Measurements from ENCODE around the gene PRKX. TPM values are rescaled to one million over a fixed set of nuclear protein-coding genes. Genes with fewer than 3 reads are reported as not detected.
A peak's percentile ranks its signal among the peaks of the same experiment; 100 is the strongest.
"Not testable (repeated sequence)": the region's sequence is repeated elsewhere in the genome, so short reads cannot be mapped to it uniquely, and the experiment has no call there.

Gene PRKX
- total and polyA plus RNA-seq, 8 donors: 11.6 to 23.6 (median 13.6) TPM

DNA sequence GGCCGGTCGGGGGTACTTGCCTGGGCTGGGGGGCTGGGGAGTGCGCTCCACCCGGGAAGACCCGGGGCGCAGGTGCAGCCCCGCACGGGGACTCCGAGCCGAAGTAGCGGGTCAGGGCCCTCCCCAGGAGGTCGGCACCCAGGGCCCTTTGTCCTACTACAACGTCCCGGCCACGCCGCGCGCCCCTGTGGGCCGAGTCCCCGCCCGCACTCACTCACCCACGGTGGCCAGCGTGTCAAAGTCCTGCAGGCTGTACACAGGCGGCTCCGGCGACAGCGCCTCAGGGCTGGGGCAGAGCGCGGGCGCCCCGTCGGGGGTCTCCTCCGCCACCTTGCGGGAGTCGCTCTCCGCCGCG is 602 bp downstream of the PRKX start:
- Histone ChIP-seq H3K9me3 (no peaks in the 10 kb centered on the region), H3K4me1 (no peaks in the 10 kb centered on the region), H3K4me3 (peak overlapping the region; percentile 54 to 66), H3K27me3 (peaks cover 0 to 4% of the 10 kb centered on the region in 2 donors), H3K27ac (peak overlapping the region; percentile 65 to 73), H3K36me3 (no peaks in the 10 kb centered on the region)
- TF ChIP-seq, protein P1, sequence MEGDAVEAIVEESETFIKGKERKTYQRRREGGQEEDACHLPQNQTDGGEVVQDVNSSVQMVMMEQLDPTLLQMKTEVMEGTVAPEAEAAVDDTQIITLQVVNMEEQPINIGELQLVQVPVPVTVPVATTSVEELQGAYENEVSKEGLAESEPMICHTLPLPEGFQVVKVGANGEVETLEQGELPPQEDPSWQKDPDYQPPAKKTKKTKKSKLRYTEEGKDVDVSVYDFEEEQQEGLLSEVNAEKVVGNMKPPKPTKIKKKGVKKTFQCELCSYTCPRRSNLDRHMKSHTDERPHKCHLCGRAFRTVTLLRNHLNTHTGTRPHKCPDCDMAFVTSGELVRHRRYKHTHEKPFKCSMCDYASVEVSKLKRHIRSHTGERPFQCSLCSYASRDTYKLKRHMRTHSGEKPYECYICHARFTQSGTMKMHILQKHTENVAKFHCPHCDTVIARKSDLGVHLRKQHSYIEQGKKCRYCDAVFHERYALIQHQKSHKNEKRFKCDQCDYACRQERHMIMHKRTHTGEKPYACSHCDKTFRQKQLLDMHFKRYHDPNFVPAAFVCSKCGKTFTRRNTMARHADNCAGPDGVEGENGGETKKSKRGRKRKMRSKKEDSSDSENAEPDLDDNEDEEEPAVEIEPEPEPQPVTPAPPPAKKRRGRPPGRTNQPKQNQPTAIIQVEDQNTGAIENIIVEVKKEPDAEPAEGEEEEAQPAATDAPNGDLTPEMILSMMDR (IDR thresholded peaks at IDR 0.05): no peak
- intact Hi-C loops (cut with DNase I): no loop called here
- peak in 1 of 4 donors; percentile 45 for DNase-seq
- peak; percentile 30 for ATAC-seq

- no peaks in the 10 kb centered on the region for H3K4me1 ChIP-seq
- intact Hi-C loops (cut with DNase I): no loop called here
- H3K36me3 ChIP-seq: no peaks in the 10 kb centered on the region
- H3K27me3 ChIP-seq: peaks cover 0 to 4% of the 10 kb centered on the region in 2 donors
- TF ChIP-seq, protein P1 (IDR thresholded peaks at IDR 0.05): no peak
- DNase-seq (peak in 2 of 4 donors; percentile 21 to 37), ATAC-seq (peak; percentile 7)
- H3K4me3 ChIP-seq: peak overlapping the region; percentile 54 to 66
- H3K9me3 ChIP-seq: no peaks in the 10 kb centered on the region
- H3K27ac ChIP-seq: peak overlapping the region; percentile 65 to 73
Observed at GRCh38 chrX:3712051-3712869, 1.2 kb downstream of the PRKX start.

GRCh38 chrX:3711331-3711917 is 2.0 kb downstream of the PRKX start:
- Histone ChIP-seq H3K4me1 (no peaks in the 10 kb centered on the region), H3K9me3 (no peaks in the 10 kb centered on the region), H3K4me3 (peak overlapping the region; percentile 54 to 66), H3K27me3 (peaks cover 0 to 4% of the 10 kb centered on the region in 2 donors), H3K27ac (peak overlapping the region; percentile 65 to 73), H3K36me3 (no peaks in the 10 kb centered on the region)
- ATAC-seq: no peak
- TF ChIP-seq, protein P1 (IDR thresholded peaks at IDR 0.05): no peak
- no peak for DNase-seq
- intact Hi-C loops (cut with DNase I): no loop called here

GRCh38 chrX:3707673-3708274 is 5.7 kb downstream of the PRKX start:
- H3K4me1 ChIP-seq; H3K36me3 ChIP-seq; H3K27ac ChIP-seq; intact Hi-C loops (cut with DNase I); DNase-seq; H3K9me3 ChIP-seq; H3K4me3 ChIP-seq; H3K27me3 ChIP-seq: not testable (repeated sequence)
- peak; percentile 10 for ATAC-seq

DNA sequence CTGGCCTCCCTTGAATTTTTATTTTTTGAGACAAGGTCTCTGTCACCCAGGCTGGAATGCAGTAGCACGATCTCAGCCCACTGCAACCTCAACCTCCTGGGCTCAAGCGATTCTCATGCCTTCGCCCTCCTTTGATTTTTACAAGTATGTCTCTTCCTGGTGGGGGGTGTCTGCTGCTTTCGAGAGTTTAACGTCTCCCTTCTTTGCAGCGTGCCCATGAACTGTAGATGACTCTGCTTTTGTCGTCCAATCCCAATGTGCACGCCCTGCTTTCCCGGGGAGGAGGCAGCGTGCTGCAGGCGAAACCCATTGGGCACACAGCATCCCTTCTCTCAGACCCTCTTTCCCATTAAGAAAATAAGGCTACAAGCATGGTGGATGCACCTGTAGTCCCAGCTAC is 7.0 kb downstream of the PRKX start:
- no peaks in the 10 kb centered on the region for H3K27me3 ChIP-seq
- H3K4me3 ChIP-seq: no peak overlapping the region
- TF ChIP-seq, protein P1 (IDR thresholded peaks at IDR 0.05): no peak
- ATAC-seq (no peak), DNase-seq (no peak)
- H3K27ac ChIP-seq: no peak overlapping the region
- no peaks in the 10 kb centered on the region for H3K36me3 ChIP-seq
- H3K4me1 ChIP-seq: no peaks in the 10 kb centered on the region
- intact Hi-C loops (cut with DNase I): no loop called here
- no peaks in the 10 kb centered on the region for H3K9me3 ChIP-seq

GRCh38 chrX:3703251-3703650 is 10.2 kb downstream of the PRKX start:
- DNase-seq; H3K27me3 ChIP-seq; intact Hi-C loops (cut with DNase I); H3K9me3 ChIP-seq; H3K27ac ChIP-seq; ATAC-seq; H3K4me3 ChIP-seq; H3K4me1 ChIP-seq; H3K36me3 ChIP-seq: not testable (repeated sequence)

GRCh38 chrX:3702095-3702494 is 11.4 kb downstream of the PRKX start:
- intact Hi-C loops (cut with DNase I); H3K36me3 ChIP-seq; H3K9me3 ChIP-seq; H3K27me3 ChIP-seq; H3K27ac ChIP-seq; DNase-seq; ATAC-seq; H3K4me3 ChIP-seq; H3K4me1 ChIP-seq: not testable (repeated sequence)

DNA sequence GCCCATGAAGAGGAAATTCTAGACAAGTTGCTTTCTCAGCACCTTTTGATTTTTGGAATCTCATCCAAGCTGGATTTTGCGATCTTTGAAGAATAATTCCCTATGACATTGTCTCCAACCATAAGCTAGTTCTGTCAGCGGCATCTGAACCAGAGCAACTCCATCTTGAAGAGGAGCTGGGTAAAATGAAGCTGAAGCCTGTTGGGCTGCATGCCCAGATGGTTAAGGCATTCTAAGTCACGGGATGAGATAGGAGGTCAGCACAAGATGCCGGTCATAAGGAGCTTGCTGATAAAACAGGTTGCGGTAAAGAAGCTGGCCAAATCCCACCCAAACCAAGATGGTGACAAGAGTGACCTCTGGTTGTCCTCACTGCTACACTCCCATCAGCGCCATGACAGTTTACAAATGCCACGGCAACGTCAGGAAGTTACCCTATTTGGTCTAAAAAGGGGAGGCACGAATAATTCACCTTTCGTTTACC is 12.0 kb downstream of the PRKX start:
- DNase-seq: not testable (repeated sequence)

More for the DNA sequence above, 12.0 kb downstream of the PRKX start:
- H3K27ac ChIP-seq; H3K36me3 ChIP-seq; H3K4me1 ChIP-seq; ATAC-seq; H3K4me3 ChIP-seq; H3K9me3 ChIP-seq; H3K27me3 ChIP-seq; intact Hi-C loops (cut with DNase I): not testable (repeated sequence)
